ENCODE results near the gene ESYT2. TPM values are rescaled to one million over a fixed set of nuclear protein-coding genes. Genes with fewer than 3 reads are reported as not detected.

The ESYT2 gene
- total and polyA plus RNA-seq, 9 of the 15 experiments (the other 6 are each of a cell fraction or from before 2014, with no cell fraction given) = 5.8 to 86.9 (median 64.7) TPM

DNA sequence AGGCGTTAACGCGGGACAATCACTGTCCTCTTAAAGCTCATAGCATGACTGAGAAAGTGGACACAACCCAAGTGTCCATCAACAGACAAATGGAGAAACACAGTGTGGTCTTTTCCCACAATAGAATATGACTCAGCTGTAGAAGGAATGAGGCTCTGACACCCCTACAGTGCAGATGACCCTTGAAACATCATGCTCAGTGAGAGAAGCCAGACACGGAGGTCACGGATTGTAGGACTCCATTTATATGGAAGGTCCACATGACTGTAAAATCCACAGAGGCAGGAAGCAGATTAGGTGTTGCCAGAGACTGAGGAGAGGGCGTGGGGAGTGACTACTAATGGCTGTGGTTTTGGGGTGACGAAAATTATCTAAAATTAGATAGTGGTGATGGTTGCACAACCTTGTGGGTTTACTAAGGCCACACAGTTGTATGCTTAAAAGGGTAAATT is 118.6 kb downstream of the ESYT2 start (continued):
- TF ChIP-seq ZBTB9 (CRISPR knock-in tag; IDR thresholded peaks at IDR 0.05) (peak; percentile 42; the same call in 1 of the 2 replicates), NR2C1 (IDR thresholded peaks at IDR 0.05) (no peak), NR2C1 (tag; IDR thresholded peaks at IDR 0.05) (0 out of 2 replicates have a peak, but pooled peaks have one; percentile 29), TBL1XR1 (IDR thresholded peaks at IDR 0.05; ENCODE audit: low read length in 2 of 2) (peak in 1 of 2 experiments; percentile 58; a peak in 2 of 4 replicates), RBM15 (IDR thresholded peaks at IDR 0.05; ENCODE audit: insufficient read depth, low read length) (no peak), SMARCE1 (IDR thresholded peaks at IDR 0.05) (peak; percentile 63; the same call in 1 of the 2 replicates), ZNF699 (CRISPR knock-in tag; IDR thresholded peaks at IDR 0.05; ENCODE audit: insufficient replicate concordance) (no peak), TEAD1 (CRISPR knock-in tag; IDR thresholded peaks at IDR 0.05) (peak in 1 of 2 experiments; percentile 65; a peak in 1 of 4 replicates), CBX2 (IDR thresholded peaks at IDR 0.05; ENCODE audit: insufficient read depth, low read length, poor library complexity, severe bottlenecking) (no peak), SIX5 (IDR thresholded peaks at IDR 0.05; ENCODE audit: borderline replicate concordance in 1 of 2, insufficient read depth in 1 of 2, low read depth in 1 of 2, low read length in 2 of 2) (no peak), TRIM24 (IDR thresholded peaks at IDR 0.05) (peak; percentile 84 to 87), EGR1 (conservative IDR thresholded peaks at IDR 0.05) (no peak), ZFP30 (CRISPR knock-in tag; IDR thresholded peaks at IDR 0.05; ENCODE audit: borderline replicate concordance) (no peak), HMGN3 (IDR thresholded peaks at IDR 0.05; ENCODE audit: borderline replicate concordance, extremely low read depth, insufficient read length, low read depth, low read length) (no peak), MEF2A (IDR thresholded peaks at IDR 0.05; ENCODE audit: control insufficient read depth, low read depth, low read length) (peak; percentile 75), MXD1 (CRISPR knock-in tag; IDR thresholded peaks at IDR 0.05; ENCODE audit: borderline replicate concordance, poor library complexity, severe bottlenecking) (no peak), ZBTB8A (IDR thresholded peaks at IDR 0.05; ENCODE audit: partially characterized antibody) (no peak), ZFP36 (IDR thresholded peaks at IDR 0.05; ENCODE audit: low read depth, low read length, partially characterized antibody) (no peak), PTRF (tag; IDR thresholded peaks at IDR 0.05) (no peak), EP400 (IDR thresholded peaks at IDR 0.05) (no peak), NKRF (IDR thresholded peaks at IDR 0.05; ENCODE audit: borderline replicate concordance) (no peak), PHTF2 (CRISPR knock-in tag; IDR thresholded peaks at IDR 0.05) (no peak), NFE2L1 (tag; IDR thresholded peaks at IDR 0.05; ENCODE audit: borderline replicate concordance, low read depth) (no peak), SAP30 (IDR thresholded peaks at IDR 0.05; ENCODE audit: borderline replicate concordance, insufficient read depth, low read depth, low read length, poor library complexity, severe bottlenecking) (no peak), KAT2B (IDR thresholded peaks at IDR 0.05; ENCODE audit: low read depth, low read length) (no peak), IFI16 (CRISPR knock-in tag; IDR thresholded peaks at IDR 0.05) (no peak)

Data from K562 (cell line).